Measurements from ENCODE around the gene ZNF766. TPM values are rescaled to one million over a fixed set of nuclear protein-coding genes. Genes with fewer than 3 reads are reported as not detected.
A peak's percentile ranks its signal among the peaks of the same experiment; 100 is the strongest.
"Not testable (repeated sequence)": the region's sequence is repeated elsewhere in the genome, so short reads cannot be mapped to it uniquely, and the experiment has no call there.

ZNF766 gene
- total RNA-seq, 1 donor from 2014 or later, result 26.2 TPM

DNA sequence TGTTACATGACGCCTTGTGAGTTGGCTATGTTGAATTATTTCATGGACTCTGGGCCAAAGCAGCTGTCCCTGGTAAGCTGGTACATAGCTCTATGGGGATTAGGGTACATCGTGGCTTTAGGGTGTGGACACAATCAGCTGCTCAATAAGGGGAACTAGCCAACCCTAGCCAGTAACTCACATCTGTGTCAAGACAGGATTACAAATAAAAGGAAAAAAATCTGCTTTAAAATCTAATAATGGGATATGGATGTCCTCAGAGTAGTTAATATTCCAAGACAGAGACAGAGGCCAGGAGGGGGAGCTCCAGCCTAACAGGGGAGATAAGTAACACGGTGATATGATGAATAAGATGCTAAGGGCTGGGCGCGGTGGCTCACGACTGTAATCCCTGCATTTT, 21.1 kb upstream of the ZNF766 start:
- Mint-ChIP-seq H3K4me3 (no peak overlapping the region), H3K27ac (no peak overlapping the region), H3K4me1 (no peaks in the 10 kb centered on the region), H3K9me3 (peaks cover 4% of the 10 kb centered on the region), H3K36me3 (no peaks in the 10 kb centered on the region), H3K27me3 (ENCODE audit: low read depth) (peaks cover 5% of the 10 kb centered on the region)
- DNase-seq (ENCODE audit: low spot score in 2 of 2, unreplicated experiment in 2 of 2), result no peak
- no peak for TF ChIP-seq CTCF (IDR thresholded peaks at IDR 0.05; ENCODE audit: unreplicated experiment)

DNA sequence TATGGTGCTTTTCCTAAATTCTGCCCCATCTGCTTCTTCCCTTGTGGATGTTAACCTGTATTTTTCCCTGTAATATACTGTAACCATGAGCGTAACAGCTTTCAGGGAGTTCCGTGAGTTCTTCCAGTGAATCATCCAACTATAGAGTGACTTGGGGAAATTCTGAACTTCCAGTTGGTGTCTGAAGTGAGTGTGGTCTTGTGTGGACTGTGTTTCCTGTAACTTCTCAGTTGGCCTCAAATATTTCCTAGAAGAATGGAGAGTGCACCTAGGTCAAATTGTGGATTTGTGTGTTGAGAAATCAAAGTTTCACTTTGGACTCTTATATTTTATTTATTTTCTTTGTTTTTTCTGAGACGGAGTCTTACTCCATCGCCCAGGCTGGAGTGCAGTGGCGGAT, 11.0 kb upstream of the ZNF766 start:
- no peak for TF ChIP-seq CTCF (IDR thresholded peaks at IDR 0.05; ENCODE audit: unreplicated experiment)
- DNase-seq (ENCODE audit: low spot score in 2 of 2, unreplicated experiment in 2 of 2), result no peak
- Mint-ChIP-seq H3K4me3 (no peak overlapping the region), H3K4me1 (no peaks in the 10 kb centered on the region), H3K27ac (no peak overlapping the region), H3K27me3 (ENCODE audit: low read depth) (peaks cover 13% of the 10 kb centered on the region), H3K9me3 (no peaks in the 10 kb centered on the region), H3K36me3 (no peaks in the 10 kb centered on the region)

DNA sequence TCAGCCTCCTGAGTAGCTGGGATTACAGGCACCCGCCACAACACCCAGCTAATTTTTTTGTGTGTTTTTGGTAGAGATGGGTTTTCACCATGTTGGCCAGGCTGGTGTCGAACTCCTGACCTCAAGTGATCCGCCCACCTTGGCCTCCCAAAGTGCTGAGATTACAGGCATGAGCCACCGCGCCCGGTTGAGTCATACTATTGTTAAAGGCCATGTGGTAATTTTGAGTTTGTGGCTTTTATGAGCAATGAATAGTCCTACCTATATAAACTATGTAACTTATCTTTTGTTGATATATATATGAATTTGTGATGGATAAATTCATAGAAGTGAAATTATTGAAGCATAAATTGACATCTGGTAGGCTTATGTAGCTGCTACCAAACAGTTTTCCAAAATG, 3.8 kb upstream of the ZNF766 start:
- H3K36me3 Mint-ChIP-seq; H3K27ac Mint-ChIP-seq; H3K27me3 Mint-ChIP-seq (ENCODE audit: low read depth); DNase-seq (ENCODE audit: low spot score in 2 of 2, unreplicated experiment in 2 of 2); H3K9me3 Mint-ChIP-seq; H3K4me3 Mint-ChIP-seq; H3K4me1 Mint-ChIP-seq: not testable (repeated sequence)

DNA sequence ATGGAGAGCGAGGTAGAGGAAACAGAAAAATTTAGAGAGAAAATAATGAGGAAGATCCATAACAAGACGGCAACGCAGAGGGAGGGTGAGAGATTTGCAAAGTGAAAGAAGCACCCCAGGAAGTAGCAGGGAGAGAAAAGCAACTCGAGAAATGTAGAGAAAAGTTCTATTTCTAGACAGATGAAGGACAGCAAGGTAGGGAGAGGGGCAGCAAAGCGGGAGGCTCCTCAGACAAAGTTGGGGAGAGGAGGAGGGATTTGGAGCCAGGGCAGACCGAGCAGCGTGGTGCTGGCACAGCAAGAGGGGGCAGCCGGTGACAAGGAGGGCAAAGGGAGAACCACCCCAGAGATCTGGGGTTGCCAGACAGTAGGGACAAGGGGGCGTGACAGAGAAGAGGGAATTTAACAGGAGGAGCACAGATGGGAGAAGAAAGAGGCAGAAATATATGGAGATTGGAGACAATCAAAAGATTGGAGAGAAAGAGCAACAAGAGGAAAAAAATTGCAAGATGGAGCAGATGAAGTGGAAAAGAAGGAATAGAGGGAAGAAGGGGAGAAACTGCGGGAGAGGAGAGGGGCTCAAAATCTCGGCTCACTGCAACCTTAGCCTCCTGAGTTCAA, 989 bp downstream of the ZNF766 start:
- peak in 1 of 2 experiments; percentile 42 for DNase-seq (ENCODE audit: low spot score in 2 of 2, unreplicated experiment in 2 of 2)
- Mint-ChIP-seq H3K36me3 (peaks cover 22% of the 10 kb centered on the region), H3K27ac (peak overlapping the region; percentile 98), H3K9me3 (peaks cover 13% of the 10 kb centered on the region), H3K4me3 (peak overlapping the region; percentile 93), H3K4me1 (peaks cover 20% of the 10 kb centered on the region), H3K27me3 (ENCODE audit: low read depth) (no peaks in the 10 kb centered on the region)
- TF ChIP-seq CTCF (IDR thresholded peaks at IDR 0.05; ENCODE audit: unreplicated experiment), result no peak

- Mint-ChIP-seq H3K9me3 (peaks cover 13% of the 10 kb centered on the region), H3K36me3 (peaks cover 27% of the 10 kb centered on the region), H3K4me1 (peaks cover 33% of the 10 kb centered on the region), H3K27ac (no peak overlapping the region), H3K27me3 (ENCODE audit: low read depth) (no peaks in the 10 kb centered on the region), H3K4me3 (no peak overlapping the region)
- no peak for DNase-seq (ENCODE audit: low spot score in 2 of 2, unreplicated experiment in 2 of 2)
- TF ChIP-seq CTCF (IDR thresholded peaks at IDR 0.05; ENCODE audit: unreplicated experiment), result no peak
Measured at GRCh38 chr19:52273301-52273700, 3.9 kb downstream of the ZNF766 start.

DNA sequence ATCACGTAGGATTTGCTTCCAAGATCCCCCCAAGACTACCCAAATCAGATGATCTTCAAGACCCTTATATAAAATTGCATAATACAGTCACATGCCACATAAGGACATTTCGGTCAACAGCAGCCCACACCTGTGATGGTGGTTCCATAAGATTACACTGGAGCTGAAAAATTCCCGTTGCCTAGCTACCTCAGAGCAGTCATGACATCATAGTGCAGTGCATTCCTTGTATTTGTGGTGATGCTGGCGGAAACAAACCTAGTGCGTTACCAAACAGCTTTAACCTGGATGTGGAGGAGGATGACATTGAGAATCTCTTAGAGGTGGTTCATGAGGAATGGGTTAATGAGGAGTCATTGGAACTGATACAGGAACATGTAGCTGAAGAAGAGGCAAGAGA, 4.8 kb downstream of the ZNF766 start:
- Mint-ChIP-seq H3K4me3 (no peak overlapping the region), H3K9me3 (peaks cover 19% of the 10 kb centered on the region), H3K36me3 (peaks cover 35% of the 10 kb centered on the region), H3K27me3 (ENCODE audit: low read depth) (no peaks in the 10 kb centered on the region), H3K4me1 (peaks cover 33% of the 10 kb centered on the region), H3K27ac (no peak overlapping the region)
- DNase-seq (ENCODE audit: low spot score in 2 of 2, unreplicated experiment in 2 of 2), result no peak
- no peak for TF ChIP-seq CTCF (IDR thresholded peaks at IDR 0.05; ENCODE audit: unreplicated experiment)

Data from mesothelial cell of epicardium (in vitro differentiated cells).